OCI-LY1 (cell line): ENCODE measurements around the gene CACNA2D1.

Source experiments
- CTCF ChIP-seq: fragments of 200-600 bp; sonication (generic), shearing (Covaris generic); IDR thresholded peaks from 2 replicates; pipeline ENCODE4 v1.5.1; 2017; ENCODE audit warnings: mild to moderate bottlenecking, antibody characterized with exemption, low read length, moderate library complexity, mixed read lengths
- EZH2 ChIP-seq: fragments of 200-600 bp; sonication (generic), shearing (Covaris generic); IDR thresholded peaks from 2 replicates; pipeline ENCODE4 v1.8.0; 2017; ENCODE audit warnings: borderline replicate concordance, mixed run types, mild to moderate bottlenecking, antibody characterized with exemption, low read length, moderate library complexity, mixed read lengths

- TF ChIP-seq CTCF (no peak), EZH2 (no peak)
Measured at GRCh38 chr7:82442492-82443035, 1.0 kb downstream of the CACNA2D1 start.
